MM.1S (cell line): Measurements from ENCODE around the gene NDNF.

Experiments used
- DNase-seq: peaks from one replicate; pipeline ENCODE4 v3.0.0-alpha.2; 2015
- H2AFZ ChIP-seq: fragments of 300-600 bp; sonication (generic); 2 replicates; pipeline ENCODE4 v1.6.0; 2016; ENCODE audit warnings: antibody characterized with exemption, low read length
- H3F3A ChIP-seq: fragments of 300-600 bp; sonication (generic); 2 replicates; pipeline ENCODE4 v1.6.1; 2016; ENCODE audit warnings: mild to moderate bottlenecking, antibody characterized with exemption, low read length, moderate library complexity, mixed read lengths; ENCODE audit not compliant: insufficient read depth
- H3K27ac ChIP-seq: fragments of 300-600 bp; sonication (generic); 2 replicates; pipeline ENCODE4 v1.5.1; 2016; ENCODE audit warnings: mild to moderate bottlenecking, low read length
- H3K27me3 ChIP-seq: fragments of 300-600 bp; sonication (generic); replicated peaks from 2 replicates; pipeline ENCODE4 v1.6.0; 2016; ENCODE audit warnings: low read length; ENCODE audit not compliant: insufficient read depth
- H3K36me3 ChIP-seq: fragments of 300-600 bp; sonication (generic); replicated peaks from 2 replicates; pipeline ENCODE4 v1.6.1; 2016; ENCODE audit warnings: mild to moderate bottlenecking, low read length, mixed read lengths; ENCODE audit not compliant: insufficient read depth
- H3K4me1 ChIP-seq: fragments of 300-600 bp; sonication (generic); 2 replicates; pipeline ENCODE4 v1.6.1; 2016; ENCODE audit warnings: low read length, mixed read lengths
- H3K4me2 ChIP-seq: fragments of 300-600 bp; sonication (generic); 2 replicates; pipeline ENCODE4 v1.6.0; 2016; ENCODE audit warnings: low read depth, low read length
- H3K4me3 ChIP-seq: fragments of 300-600 bp; sonication (generic); 2 replicates; pipeline ENCODE4 v1.5.1; 2016; ENCODE audit warnings: low read length, mixed read lengths
- H3K79me2 ChIP-seq: fragments of 300-600 bp; sonication (generic); 2 replicates; pipeline ENCODE4 v1.6.1; 2016; ENCODE audit warnings: mixed run types, low read length, mixed read lengths
- H3K9ac ChIP-seq: fragments of 300-600 bp; sonication (generic); 2 replicates; pipeline ENCODE4 v1.6.1; 2016; ENCODE audit warnings: low read length, mixed read lengths
- H3K9me2 ChIP-seq: fragments of 300-600 bp; sonication (generic); replicated peaks from 2 replicates; pipeline ENCODE4 v1.6.1; 2016; ENCODE audit warnings: mild to moderate bottlenecking, low read length, mixed read lengths; ENCODE audit not compliant: insufficient read depth
- H3K9me3 ChIP-seq: fragments of 300-600 bp; sonication (generic); replicated peaks from 2 replicates; pipeline ENCODE4 v1.6.1; 2016; ENCODE audit warnings: mild to moderate bottlenecking, low read length, mixed read lengths; ENCODE audit not compliant: insufficient read depth
- H4K20me1 ChIP-seq: fragments of 300-600 bp; sonication (generic); 2 replicates; pipeline ENCODE4 v1.6.1; 2016; ENCODE audit warnings: mild to moderate bottlenecking, low read length, moderate library complexity, mixed read lengths; ENCODE audit not compliant: insufficient read depth
- EZH2 ChIP-seq: fragments of 300-600 bp; sonication (generic); optimal IDR thresholded peaks from 2 replicates; pipeline ENCODE3; 2017; ENCODE audit warnings: low read depth, mild to moderate bottlenecking, antibody characterized with exemption, low read length, mixed read lengths
- EZH2phosphoT487 ChIP-seq: fragments of 300-600 bp; sonication (generic); IDR thresholded peaks from 2 replicates; pipeline ENCODE4 v1.6.1; 2018; ENCODE audit warnings: antibody characterized with exemption, low read length
- TF ChIP-seq, protein P1 (sequence below): fragments of 300-600 bp; sonication (generic); IDR thresholded peaks from 2 replicates; pipeline ENCODE4 v1.5.1; 2016; ENCODE audit warnings: antibody characterized with exemption, low read length, mixed read lengths

Gene NDNF

GRCh38 chr4:121093261-121093660 lies 20.9 kb upstream of the NDNF start:
- H2AFZ ChIP-seq, result no peak overlapping the region
- H3K4me1 ChIP-seq, result peaks cover 14% of the 10 kb centered on the region
- H4K20me1 ChIP-seq, result no peaks in the 10 kb centered on the region
- H3K36me3 ChIP-seq, result no peaks in the 10 kb centered on the region
- H3K79me2 ChIP-seq, result no peaks in the 10 kb centered on the region
- H3K4me2 ChIP-seq, result no peak overlapping the region
- H3K9me3 ChIP-seq, result no peaks in the 10 kb centered on the region
- no peaks in the 10 kb centered on the region for H3K27me3 ChIP-seq
- peaks cover under 1% of the 10 kb centered on the region; the same call in 1 of the 2 replicates for H3F3A ChIP-seq
- DNase-seq, result no peak
- H3K9me2 ChIP-seq, result no peaks in the 10 kb centered on the region
- TF ChIP-seq EZH2phosphoT487 (no peak), EZH2 (no peak)
- TF ChIP-seq, protein P1, sequence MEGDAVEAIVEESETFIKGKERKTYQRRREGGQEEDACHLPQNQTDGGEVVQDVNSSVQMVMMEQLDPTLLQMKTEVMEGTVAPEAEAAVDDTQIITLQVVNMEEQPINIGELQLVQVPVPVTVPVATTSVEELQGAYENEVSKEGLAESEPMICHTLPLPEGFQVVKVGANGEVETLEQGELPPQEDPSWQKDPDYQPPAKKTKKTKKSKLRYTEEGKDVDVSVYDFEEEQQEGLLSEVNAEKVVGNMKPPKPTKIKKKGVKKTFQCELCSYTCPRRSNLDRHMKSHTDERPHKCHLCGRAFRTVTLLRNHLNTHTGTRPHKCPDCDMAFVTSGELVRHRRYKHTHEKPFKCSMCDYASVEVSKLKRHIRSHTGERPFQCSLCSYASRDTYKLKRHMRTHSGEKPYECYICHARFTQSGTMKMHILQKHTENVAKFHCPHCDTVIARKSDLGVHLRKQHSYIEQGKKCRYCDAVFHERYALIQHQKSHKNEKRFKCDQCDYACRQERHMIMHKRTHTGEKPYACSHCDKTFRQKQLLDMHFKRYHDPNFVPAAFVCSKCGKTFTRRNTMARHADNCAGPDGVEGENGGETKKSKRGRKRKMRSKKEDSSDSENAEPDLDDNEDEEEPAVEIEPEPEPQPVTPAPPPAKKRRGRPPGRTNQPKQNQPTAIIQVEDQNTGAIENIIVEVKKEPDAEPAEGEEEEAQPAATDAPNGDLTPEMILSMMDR, result no peak
- H3K9ac ChIP-seq, result no peak overlapping the region
- H3K4me3 ChIP-seq, result no peak overlapping the region
- no peak overlapping the region for H3K27ac ChIP-seq

GRCh38 chr4:121091941-121092340 lies 19.6 kb upstream of the NDNF start:
- no peak overlapping the region for H2AFZ ChIP-seq
- H3F3A ChIP-seq, result no peaks in the 10 kb centered on the region; the same call in 1 of the 2 replicates
- H3K27ac ChIP-seq, result no peak overlapping the region
- H3K9me3 ChIP-seq, result no peaks in the 10 kb centered on the region
- H3K79me2 ChIP-seq, result no peaks in the 10 kb centered on the region
- H3K9me2 ChIP-seq, result no peaks in the 10 kb centered on the region
- no peaks in the 10 kb centered on the region for H3K36me3 ChIP-seq
- no peak for DNase-seq
- TF ChIP-seq EZH2 (no peak), EZH2phosphoT487 (no peak)
- TF ChIP-seq, protein P1, result no peak
- no peaks in the 10 kb centered on the region for H4K20me1 ChIP-seq
- H3K4me2 ChIP-seq, result no peak overlapping the region
- no peak overlapping the region for H3K9ac ChIP-seq
- H3K4me3 ChIP-seq, result no peak overlapping the region
- H3K4me1 ChIP-seq, result peaks cover 7% of the 10 kb centered on the region; the same call in 1 of the 2 replicates
- no peaks in the 10 kb centered on the region for H3K27me3 ChIP-seq

DNA sequence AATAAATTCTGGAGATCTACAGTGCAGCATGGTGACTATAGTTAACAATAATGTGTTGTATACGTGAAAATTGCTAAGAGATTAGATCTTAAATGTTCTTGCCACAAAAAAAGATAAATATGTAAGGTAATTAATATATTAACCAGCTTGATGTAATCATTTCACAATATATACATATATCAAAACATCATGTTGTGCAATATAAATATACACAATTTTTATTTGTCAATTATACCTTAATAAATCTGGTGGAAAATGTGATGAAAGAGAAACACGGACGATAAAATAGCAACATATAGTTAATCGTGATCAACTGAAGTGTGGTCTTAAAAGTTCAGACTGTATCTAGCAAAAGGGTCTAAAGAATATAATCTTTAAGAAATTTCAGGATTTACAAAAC lies 16.5 kb upstream of the NDNF start:
- no peak overlapping the region for H3K4me2 ChIP-seq
- no peaks in the 10 kb centered on the region for H3K9me2 ChIP-seq
- no peak overlapping the region for H3K9ac ChIP-seq
- H3K4me1 ChIP-seq, result no peaks in the 10 kb centered on the region
- H3K79me2 ChIP-seq, result no peaks in the 10 kb centered on the region
- TF ChIP-seq, protein P1, result no peak
- TF ChIP-seq EZH2phosphoT487, result no peak
- no peak for TF ChIP-seq EZH2
- H4K20me1 ChIP-seq, result no peaks in the 10 kb centered on the region
- no peaks in the 10 kb centered on the region for H3K27me3 ChIP-seq
- no peaks in the 10 kb centered on the region for H3F3A ChIP-seq
- H3K36me3 ChIP-seq, result no peaks in the 10 kb centered on the region
- DNase-seq, result no peak
- no peak overlapping the region for H3K4me3 ChIP-seq
- H2AFZ ChIP-seq, result no peak overlapping the region
- H3K27ac ChIP-seq, result no peak overlapping the region
- H3K9me3 ChIP-seq, result no peaks in the 10 kb centered on the region
